HCT116 (cell line): Measurements from ENCODE around the gene GGA2. TPM values are rescaled to one million over a fixed set of nuclear protein-coding genes. Genes with fewer than 3 reads are reported as not detected.
A peak's percentile ranks its signal among the peaks of the same experiment; 100 is the strongest.

Source experiments
- ATAC-seq: fragments of 200-7000 bp; cut with Tn5 transposase; 2 replicates; pipeline ENCODE4 v1.9.1; 2020; ENCODE audit warnings: mild to moderate bottlenecking, moderate library complexity
- BruUV-seq: library from RNA; stranded (reverse); fragments of 400-500 nt; replicated peaks from 2 replicates; lab custom pipeline; 2021; lab: Mats Ljungman, UMichigan
- CTCF ChIA-PET: fragments of 300-600 bp; sonication (Branson Sonifier 250); formaldehyde crosslinking; loops from one replicate; lab custom pipeline; 2021; ENCODE audit warnings: antibody characterized with exemption; lab: Charles Lee
- POLR2A ChIA-PET: fragments of 300-600, 350-600 bp; sonication (Branson Sonifier 250); formaldehyde crosslinking; loops from one replicate; lab custom pipeline; 2021; ENCODE audit warnings: antibody characterized with exemption; lab: Charles Lee
- RAD21 ChIA-PET, 2 experiments: fragments of 300-600 bp; sonication (Branson Sonifier 250); formaldehyde crosslinking; loops; one replicate each; lab custom pipeline; 2023; ENCODE audit warnings: low total read pairs in 2 of 2; ENCODE audit not compliant: uncharacterized antibody in 2 of 2, unreplicated experiment in 2 of 2, low non-redundant PET in 1 of 2; lab: Charles Lee
- DNase-seq: peaks from one replicate; pipeline ENCODE4 v3.0.0-alpha.2; 2010; ENCODE audit warnings: low read depth, low spot score
- H2AFZ ChIP-seq: fragments of 200-600 bp; shearing (Covaris generic), sonication (generic); 2 replicates; pipeline ENCODE4 v1.6.1; 2017; ENCODE audit warnings: low read depth, mixed run types, mixed read lengths, antibody characterized with exemption, low read length; ENCODE audit not compliant: poor library complexity, severe bottlenecking
- H3K27ac ChIP-seq: 2 replicates; pipeline ENCODE4 v1.5.1; 2012; ENCODE audit warnings: low read depth, low read length
- H3K27me3 ChIP-seq: fragments of 200-600 bp; sonication (generic); 2 replicates; pipeline ENCODE4 v1.6.1; 2016; ENCODE audit warnings: mixed run types, low read length, mixed read lengths; ENCODE audit not compliant: insufficient read depth
- H3K36me3 ChIP-seq, 2 experiments: fragments of 200-500 bp in 1 of 2; fragments of 200-600 bp in 1 of 2; sonication (Bioruptor generic) in 1 of 2; sonication (generic) in 1 of 2; 2 replicates each; pipeline versions ENCODE4 v1.5.1 to v1.6.1; 2014 to 2016; ENCODE audit warnings: low read length in 2 of 2, inconsistent platforms in 1 of 2, mixed read lengths in 1 of 2, mixed run types in 1 of 2; ENCODE audit not compliant: insufficient read depth in 2 of 2, control insufficient read depth in 1 of 2
- H3K4me1 ChIP-seq, 2 experiments: fragments of 200-600 bp in 1 of 2; sonication (generic) in 1 of 2; 2 replicates each; pipeline versions ENCODE4 v1.5.1 to v1.6.1; 2012 to 2017; ENCODE audit warnings: low read length in 2 of 2, inconsistent platforms in 1 of 2, mild to moderate bottlenecking in 1 of 2, mixed read lengths in 1 of 2, mixed run types in 1 of 2, moderate library complexity in 1 of 2; ENCODE audit not compliant: insufficient read depth in 2 of 2, control insufficient read depth in 1 of 2
- H3K4me2 ChIP-seq: fragments of 200-600 bp; sonication (generic); 2 replicates; pipeline ENCODE4 v1.6.1; 2017; ENCODE audit warnings: mixed run types, low read length, mixed read lengths
- H3K4me3 ChIP-seq, 2 experiments: fragments of 200-600 bp in 1 of 2; sonication (generic) in 1 of 2; replicated peaks in 1 of 2; 2 replicates each; pipeline ENCODE4 v1.5.1; 2011 to 2016; ENCODE audit warnings: low read length in 2 of 2, control low read depth in 1 of 2, low read depth in 1 of 2, mild to moderate bottlenecking in 1 of 2, mixed read lengths in 1 of 2, mixed run types in 1 of 2
- H3K79me2 ChIP-seq: fragments of 200-600 bp; sonication (generic); 2 replicates; pipeline ENCODE4 v1.6.1; 2017; ENCODE audit warnings: mild to moderate bottlenecking, mixed run types, low read length, moderate library complexity, mixed read lengths; ENCODE audit not compliant: insufficient read depth
- H3K9ac ChIP-seq: fragments of 200-600 bp; sonication (generic); 2 replicates; pipeline ENCODE4 v1.6.1; 2016; ENCODE audit warnings: low read length, mixed read lengths
- H3K9me2 ChIP-seq: fragments of 200-600 bp; sonication (generic), shearing (Covaris generic); 2 replicates; pipeline ENCODE4 v1.6.1; 2017; ENCODE audit warnings: mixed run types, mild to moderate bottlenecking, moderate library complexity; ENCODE audit not compliant: insufficient read depth
- H3K9me3 ChIP-seq, 2 experiments: fragments of 200-500 bp in 1 of 2; fragments of 200-600 bp in 1 of 2; sonication (Bioruptor generic) in 1 of 2; sonication (generic) in 1 of 2; 2 replicates each; pipeline ENCODE4 v1.6.1; 2014 to 2017; ENCODE audit warnings: low read length in 2 of 2, mixed read lengths in 2 of 2, inconsistent platforms in 1 of 2, low read depth in 1 of 2, mild to moderate bottlenecking in 1 of 2, mixed run types in 1 of 2, moderate library complexity in 1 of 2; ENCODE audit not compliant: control insufficient read depth in 1 of 2, insufficient read depth in 1 of 2
- H4K20me1 ChIP-seq: fragments of 200-600 bp; sonication (generic), shearing (Covaris generic); 2 replicates; pipeline ENCODE4 v1.6.1; 2017; ENCODE audit warnings: mixed run types, mild to moderate bottlenecking, moderate library complexity; ENCODE audit not compliant: insufficient read depth
- ATF3 ChIP-seq: IDR thresholded peaks from 2 replicates; pipeline ENCODE4 v1.6.1; 2012
- EGR1 ChIP-seq: IDR thresholded peaks from 2 replicates; pipeline ENCODE4 v1.6.1; 2012; ENCODE audit warnings: low read depth
- ELF1 ChIP-seq: IDR thresholded peaks from 2 replicates; pipeline ENCODE4 v1.6.1; 2012; ENCODE audit warnings: low read depth, borderline replicate concordance
- EZH2 ChIP-seq: fragments of 200-600 bp; sonication (generic); IDR thresholded peaks from 2 replicates; pipeline ENCODE4 v1.6.1; 2017; ENCODE audit warnings: antibody characterized with exemption, mixed run types
- EZH2phosphoT487 ChIP-seq: fragments of 200-600 bp; IDR thresholded peaks from 2 replicates; pipeline ENCODE4 v1.6.1; 2018; ENCODE audit warnings: antibody characterized with exemption, borderline replicate concordance
- FOSL1 ChIP-seq: IDR thresholded peaks from 2 replicates; pipeline ENCODE4 v1.6.1; 2012; ENCODE audit warnings: low read depth
- JUND ChIP-seq: IDR thresholded peaks from 2 replicates; pipeline ENCODE4 v1.6.1; 2012
- POLR2A ChIP-seq: IDR thresholded peaks from 2 replicates; pipeline ENCODE4 v1.7.0; 2011; ENCODE audit warnings: borderline replicate concordance; ENCODE audit not compliant: insufficient read depth, insufficient read length; ENCODE audit errors: extremely low read depth
- POLR2AphosphoS5 ChIP-seq: IDR thresholded peaks from 2 replicates; pipeline ENCODE4 v1.6.1; 2011; ENCODE audit warnings: mild to moderate bottlenecking, low read depth, low read length, moderate library complexity
- RAD21 ChIP-seq: IDR thresholded peaks from 2 replicates; pipeline ENCODE4 v1.6.1; 2012; ENCODE audit warnings: low read depth, mild to moderate bottlenecking
- REST ChIP-seq: IDR thresholded peaks from 2 replicates; pipeline ENCODE4 v1.6.1; 2012; ENCODE audit warnings: low read depth
- SIN3A ChIP-seq: IDR thresholded peaks from 2 replicates; pipeline ENCODE4 v1.6.1; 2012; ENCODE audit warnings: low read depth
- SRF ChIP-seq: IDR thresholded peaks from 2 replicates; pipeline ENCODE4 v1.6.1; 2012; ENCODE audit warnings: low read depth
- YY1 ChIP-seq: IDR thresholded peaks from 2 replicates; pipeline ENCODE4 v1.6.1; 2011; ENCODE audit warnings: low read length, low read depth, moderate library complexity, mild to moderate bottlenecking; ENCODE audit not compliant: insufficient replicate concordance; ENCODE audit errors: extremely low read depth
- ZFX ChIP-seq: fragments of 450-650 bp; IDR thresholded peaks from 2 replicates; pipeline ENCODE4 v1.6.1; 2017
- ZNF274 ChIP-seq: fragments of 200-500 bp; sonication (Bioruptor generic); IDR thresholded peaks from 2 replicates; pipeline ENCODE4 v1.6.1; 2014; ENCODE audit warnings: mild to moderate bottlenecking, low read depth, low read length, inconsistent platforms
- intact Hi-C: fragments of 100-400 bp; cut with micrococcal nuclease; formaldehyde crosslinking; loops from 2 replicates; pipeline ENCODE4 v1.10.0; 2022
- total RNA-seq: library from RNA; stranded (reverse); gene quantifications from one replicate; pipeline ENCODE4 v1.2.1, GENCODE V29; 2021; ENCODE audit not compliant: unreplicated experiment
- TF ChIP-seq, protein P1 (sequence below): IDR thresholded peaks from 2 replicates; pipeline ENCODE4 v1.6.1; 2012

The GGA2 gene
- total RNA-seq, 1 experiment from 2014 or later = 68.3 TPM

DNA sequence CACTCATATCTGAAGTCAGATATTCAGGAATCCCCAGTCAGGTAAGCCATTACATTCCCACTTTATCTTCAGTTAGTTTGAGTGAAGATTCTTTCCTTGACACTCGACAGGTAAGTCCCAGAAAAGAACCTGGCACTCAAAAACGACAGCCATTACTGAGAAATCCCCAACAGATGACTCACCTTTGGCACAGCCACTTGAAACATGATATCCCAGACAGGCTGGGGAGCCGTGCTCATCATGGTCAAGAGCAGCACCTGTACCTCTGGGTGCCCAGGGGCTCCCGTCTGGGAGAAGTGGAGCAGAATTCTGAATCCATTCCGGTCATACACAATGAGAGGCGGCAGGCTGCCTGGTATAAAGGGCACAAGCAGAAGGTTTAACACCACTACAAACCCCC lies 40.5 kb downstream of the GGA2 start:
- ATAC-seq (peak; percentile 95), DNase-seq (peak; percentile 33)
- H3K79me2 ChIP-seq = no peaks in the 10 kb centered on the region
- no peaks in the 10 kb centered on the region for H3K9me2 ChIP-seq
- no peaks in the 10 kb centered on the region for H4K20me1 ChIP-seq
- H3K27me3 ChIP-seq = no peaks in the 10 kb centered on the region
- peaks cover 39 to 44% of the 10 kb centered on the region in 2 experiments; a peak in 3 of 4 replicates for H3K36me3 ChIP-seq
- no peak for TF ChIP-seq ELF1
- TF ChIP-seq EGR1 = no peak
- peak; percentile 70 for TF ChIP-seq YY1
- no peak for TF ChIP-seq EZH2phosphoT487
- TF ChIP-seq FOSL1 = peak; percentile 80
- peak; percentile 55 for TF ChIP-seq JUND
- ChIA-PET RAD21 (no interaction called here), CTCF (no interaction called here), POLR2A (no interaction called here)
- no peak overlapping the region for H2AFZ ChIP-seq
- H3K27ac ChIP-seq = peak overlapping the region; percentile 36; the same call in 1 of the 2 replicates
- H3K9ac ChIP-seq = no peak overlapping the region
- no peaks in the 10 kb centered on the region for H3K9me3 ChIP-seq
- no peak overlapping the region for H3K4me3 ChIP-seq
- H3K4me2 ChIP-seq = peak overlapping the region; percentile 45
- intact Hi-C loops = loop anchor here (10.0 kb wide), 1 partner anchor 65 kb away; no protein-coding TSS in a partner anchor
- peaks cover 14 to 21% of the 10 kb centered on the region in 2 experiments for H3K4me1 ChIP-seq
- no TSS peak for BruUV-seq

- Histone ChIP-seq H2AFZ (no peak overlapping the region), H3K9ac (no peak overlapping the region), H3K27ac (no peak overlapping the region), H3K9me3 (no peaks in the 10 kb centered on the region), H3K36me3 (peaks cover 17 to 35% of the 10 kb centered on the region in 2 experiments; a peak in 2 of 4 replicates), H3K4me2 (no peak overlapping the region), H3K4me3 (no peak overlapping the region), H3K27me3 (no peaks in the 10 kb centered on the region), H3K79me2 (no peaks in the 10 kb centered on the region), H3K4me1 (peaks cover 14 to 18% of the 10 kb centered on the region in 2 experiments), H4K20me1 (no peaks in the 10 kb centered on the region), H3K9me2 (no peaks in the 10 kb centered on the region)
- ATAC-seq (no peak), DNase-seq (no peak)
- intact Hi-C loops = no loop called here
- no TSS peak for BruUV-seq
- POLR2A ChIA-PET = no interaction called here
- CTCF ChIA-PET = no interaction called here
- RAD21 ChIA-PET = no interaction called here
- TF ChIP-seq POLR2A (no peak), SRF (no peak), ATF3 (no peak), ZNF274 (no peak), SIN3A (no peak), EGR1 (no peak), FOSL1 (no peak), EZH2 (no peak), EZH2phosphoT487 (no peak), REST (no peak), ELF1 (no peak), YY1 (no peak), POLR2AphosphoS5 (no peak), RAD21 (no peak), ZFX (no peak)
- TF ChIP-seq, protein P1, sequence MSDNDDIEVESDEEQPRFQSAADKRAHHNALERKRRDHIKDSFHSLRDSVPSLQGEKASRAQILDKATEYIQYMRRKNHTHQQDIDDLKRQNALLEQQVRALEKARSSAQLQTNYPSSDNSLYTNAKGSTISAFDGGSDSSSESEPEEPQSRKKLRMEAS = no peak
Observed at GRCh38 chr16:23466162-23466885, 44.0 kb downstream of the GGA2 start.
